Measurements from ENCODE around the gene CYB5R3.

CYB5R3 gene

DNA sequence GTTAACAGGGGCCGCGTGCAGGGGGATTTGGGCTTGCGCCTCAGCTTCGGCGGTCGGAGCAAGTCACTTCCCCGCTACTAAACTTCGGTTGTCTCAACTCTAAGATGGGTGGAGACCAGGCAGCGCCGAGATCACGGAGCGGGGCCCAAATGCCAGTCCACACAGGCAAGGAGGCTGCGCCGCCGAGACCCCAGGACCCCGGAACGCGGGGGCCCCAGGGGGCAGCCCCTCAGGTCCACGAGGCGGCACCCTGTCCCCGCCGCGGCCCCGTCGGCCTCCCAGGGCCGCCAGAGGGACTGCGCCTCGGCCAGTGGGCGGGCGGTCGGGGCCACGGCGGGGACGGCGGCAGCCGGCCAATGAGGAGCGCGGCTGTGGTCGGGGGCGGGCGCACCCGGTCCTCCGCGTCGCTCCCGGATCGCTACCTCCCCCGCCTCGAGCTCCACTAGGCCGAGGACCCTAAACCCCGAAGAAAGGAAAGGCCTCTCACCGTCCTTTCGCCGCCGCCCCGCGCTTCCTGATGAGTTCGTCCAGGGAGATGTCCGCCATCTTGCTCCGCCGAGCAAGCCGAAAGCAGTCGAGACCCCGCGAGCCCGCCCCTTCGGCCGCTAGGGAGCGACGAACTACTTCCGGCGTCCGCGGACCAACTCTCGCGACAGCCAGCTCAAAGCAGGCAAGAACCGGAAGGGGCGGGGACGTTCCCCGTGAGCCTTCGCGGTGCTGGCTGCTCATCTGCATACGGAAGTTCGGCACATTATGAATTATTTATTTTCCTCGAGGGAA lies 34.7 kb downstream of the CYB5R3 start, which contains the start of gene POLDIP3:
Gene POLDIP3, minus strand, starts transcription at position 572 of the 780 bp plus-strand sequence. Its CDS starts 26 bp downstream, at position 546.
- no peaks in the 10 kb centered on the region for H3K27me3 ChIP-seq (ENCODE audit: control insufficient read depth, insufficient read depth, low read length)
- H3K4me2 ChIP-seq (ENCODE audit: low read length), result peak within 1 kb of the TSS; percentile 72
- peak within 1 kb of the TSS; percentile 99 for H3K27ac ChIP-seq
- peak; percentile 28 for TF ChIP-seq CTCF (IDR thresholded peaks at IDR 0.05)
- peaks cover 32% of the 10 kb centered on the region for H3K79me2 ChIP-seq
- peak within 1 kb of the TSS; percentile 67 for H3K9ac ChIP-seq
- peak within 1 kb of the TSS; percentile 83 for H3K4me3 ChIP-seq (ENCODE audit: low read depth, low read length)
- H3K4me1 ChIP-seq, result peaks cover 3% of the 10 kb centered on the region
- peak within 1 kb of the TSS; percentile 35 for H2AFZ ChIP-seq
- no peaks in the 10 kb centered on the region for H3K9me3 ChIP-seq (ENCODE audit: control insufficient read depth, low read length)
- H3K36me3 ChIP-seq (ENCODE audit: control insufficient read depth, insufficient read depth, low read length), result no peaks in the 10 kb centered on the region

GRCh38 chr22:42613872-42614301 lies 35.3 kb downstream of the CYB5R3 start:
- peak overlapping the region; percentile 72 for H3K4me2 ChIP-seq (ENCODE audit: low read length)
- H3K27me3 ChIP-seq (ENCODE audit: control insufficient read depth, insufficient read depth, low read length), result no peaks in the 10 kb centered on the region
- no peaks in the 10 kb centered on the region for H3K9me3 ChIP-seq (ENCODE audit: control insufficient read depth, low read length)
- H3K27ac ChIP-seq, result peak overlapping the region; percentile 99
- H3K79me2 ChIP-seq, result peaks cover 38% of the 10 kb centered on the region
- H2AFZ ChIP-seq, result peak overlapping the region; percentile 35
- peak overlapping the region; percentile 67 for H3K9ac ChIP-seq
- H3K4me1 ChIP-seq, result peaks cover 3% of the 10 kb centered on the region
- peak overlapping the region; percentile 83 for H3K4me3 ChIP-seq (ENCODE audit: low read depth, low read length)
- no peak for TF ChIP-seq CTCF (IDR thresholded peaks at IDR 0.05)
- no peaks in the 10 kb centered on the region for H3K36me3 ChIP-seq (ENCODE audit: control insufficient read depth, insufficient read depth, low read length)

DNA sequence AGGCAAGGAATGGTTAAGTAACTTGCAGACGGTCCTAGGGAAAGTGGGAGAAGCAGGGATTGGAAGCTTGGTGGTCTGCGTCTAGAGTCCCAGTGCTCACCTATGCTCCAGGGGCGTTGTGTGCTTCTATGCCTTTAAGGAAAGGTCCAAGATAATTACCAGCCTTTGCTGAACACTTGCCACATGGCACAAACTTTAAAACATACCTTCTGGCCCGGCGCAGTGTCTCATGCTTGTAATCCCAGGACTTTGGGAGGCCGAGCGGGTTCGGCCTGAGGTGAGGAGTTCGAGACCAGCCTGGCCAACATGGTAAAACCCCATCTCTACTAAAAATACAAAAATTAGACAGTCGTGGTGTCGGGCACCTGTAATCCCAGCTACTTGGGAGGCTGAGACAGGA lies 36.9 kb downstream of the CYB5R3 start:
- no peak overlapping the region for H2AFZ ChIP-seq
- no peaks in the 10 kb centered on the region for H3K36me3 ChIP-seq (ENCODE audit: control insufficient read depth, insufficient read depth, low read length)
- H3K4me2 ChIP-seq (ENCODE audit: low read length), result no peak overlapping the region
- peaks cover 43% of the 10 kb centered on the region for H3K79me2 ChIP-seq
- no peak for TF ChIP-seq CTCF (IDR thresholded peaks at IDR 0.05)
- peaks cover 3% of the 10 kb centered on the region for H3K4me1 ChIP-seq
- H3K9ac ChIP-seq, result no peak overlapping the region
- no peaks in the 10 kb centered on the region for H3K27me3 ChIP-seq (ENCODE audit: control insufficient read depth, insufficient read depth, low read length)
- no peak overlapping the region for H3K4me3 ChIP-seq (ENCODE audit: low read depth, low read length)
- no peak overlapping the region for H3K27ac ChIP-seq
- no peaks in the 10 kb centered on the region for H3K9me3 ChIP-seq (ENCODE audit: control insufficient read depth, low read length)

DNA sequence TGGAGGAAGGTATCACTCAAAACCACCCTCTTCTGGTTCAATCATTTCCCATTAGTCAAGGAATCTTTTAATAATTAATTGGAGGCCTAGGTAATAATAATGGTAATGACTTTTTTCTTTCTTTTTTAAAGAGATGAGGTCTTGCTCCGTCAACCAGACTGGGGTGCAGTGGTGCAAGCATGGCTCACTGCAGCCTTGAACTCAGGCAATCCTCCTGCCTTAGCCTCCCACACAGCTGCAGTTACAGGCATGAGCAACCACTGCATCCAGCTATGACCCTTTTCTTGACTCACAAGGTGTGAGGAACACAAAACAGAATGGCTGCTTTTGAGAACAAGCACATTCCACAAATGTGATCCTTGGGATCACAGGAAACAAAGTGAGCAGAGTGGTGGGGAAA lies 38.1 kb downstream of the CYB5R3 start:
- no peak overlapping the region for H3K4me2 ChIP-seq (ENCODE audit: low read length)
- TF ChIP-seq CTCF (IDR thresholded peaks at IDR 0.05), result no peak
- H3K36me3 ChIP-seq (ENCODE audit: control insufficient read depth, insufficient read depth, low read length), result no peaks in the 10 kb centered on the region
- H3K9ac ChIP-seq, result no peak overlapping the region
- no peaks in the 10 kb centered on the region for H3K27me3 ChIP-seq (ENCODE audit: control insufficient read depth, insufficient read depth, low read length)
- no peak overlapping the region for H3K4me3 ChIP-seq (ENCODE audit: low read depth, low read length)
- H2AFZ ChIP-seq, result no peak overlapping the region
- H3K79me2 ChIP-seq, result peaks cover 54% of the 10 kb centered on the region
- H3K27ac ChIP-seq, result no peak overlapping the region
- no peaks in the 10 kb centered on the region for H3K9me3 ChIP-seq (ENCODE audit: control insufficient read depth, low read length)
- H3K4me1 ChIP-seq, result peaks cover 3% of the 10 kb centered on the region

DNA sequence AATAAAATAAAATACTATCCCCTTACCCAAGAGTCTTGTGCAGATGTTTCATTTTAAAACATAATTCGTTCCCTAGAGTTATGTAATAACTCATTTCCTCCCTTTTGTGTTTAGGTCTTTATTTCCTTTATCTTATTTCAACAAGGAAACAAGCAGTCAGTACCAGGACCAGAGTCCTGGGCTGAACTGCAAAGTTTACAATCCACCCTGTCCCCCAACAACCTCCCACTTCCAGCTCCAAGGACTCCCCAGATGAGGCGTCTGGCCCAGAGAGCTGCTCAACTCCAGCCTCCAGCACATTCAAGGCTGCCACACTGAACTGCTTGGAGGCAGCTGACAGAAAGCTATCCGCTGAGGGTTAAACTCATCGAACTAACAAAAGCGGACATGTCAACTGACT lies 39.0 kb downstream of the CYB5R3 start:
- Histone ChIP-seq H3K36me3 (ENCODE audit: control insufficient read depth, insufficient read depth, low read length) (no peaks in the 10 kb centered on the region), H3K9ac (no peak overlapping the region), H3K9me3 (ENCODE audit: control insufficient read depth, low read length) (no peaks in the 10 kb centered on the region), H3K4me2 (ENCODE audit: low read length) (no peak overlapping the region), H2AFZ (no peak overlapping the region), H3K4me1 (peaks cover 3% of the 10 kb centered on the region), H3K4me3 (ENCODE audit: low read depth, low read length) (no peak overlapping the region), H3K27ac (no peak overlapping the region), H3K27me3 (ENCODE audit: control insufficient read depth, insufficient read depth, low read length) (no peaks in the 10 kb centered on the region), H3K79me2 (peaks cover 63% of the 10 kb centered on the region)
- TF ChIP-seq CTCF (IDR thresholded peaks at IDR 0.05), result no peak

Measured in parathyroid adenoma (tissue), 2 donors.